Esophagus muscularis mucosa (tissue), 3 donors: ENCODE data around the gene NDUFA3.

Experiments used
- POLR2A ChIP-seq: fragments of 450-650 bp; IDR thresholded peaks from one replicate; pipeline ENCODE4 v1.6.1; 2017; ENCODE audit warnings: antibody characterized with exemption, moderate library complexity, mild to moderate bottlenecking, low read depth
- POLR2AphosphoS5 ChIP-seq, 2 donors: sonication (generic); formaldehyde crosslinking; IDR thresholded peaks; one replicate each; pipeline ENCODE4 v1.6.1; 2017; ENCODE audit warnings: antibody characterized with exemption in 2 of 2
- TF ChIP-seq, protein P1 (sequence below), 3 experiments: fragments of 200-600 bp in 2 of 3; fragments of 450-650 bp in 1 of 3; sonication (generic) in 2 of 3; IDR thresholded peaks; one replicate each; pipeline ENCODE4 v1.5.1; 2017 to 2019; ENCODE audit warnings: antibody characterized with exemption in 3 of 3, mild to moderate bottlenecking in 2 of 3, moderate library complexity in 1 of 3

DNA sequence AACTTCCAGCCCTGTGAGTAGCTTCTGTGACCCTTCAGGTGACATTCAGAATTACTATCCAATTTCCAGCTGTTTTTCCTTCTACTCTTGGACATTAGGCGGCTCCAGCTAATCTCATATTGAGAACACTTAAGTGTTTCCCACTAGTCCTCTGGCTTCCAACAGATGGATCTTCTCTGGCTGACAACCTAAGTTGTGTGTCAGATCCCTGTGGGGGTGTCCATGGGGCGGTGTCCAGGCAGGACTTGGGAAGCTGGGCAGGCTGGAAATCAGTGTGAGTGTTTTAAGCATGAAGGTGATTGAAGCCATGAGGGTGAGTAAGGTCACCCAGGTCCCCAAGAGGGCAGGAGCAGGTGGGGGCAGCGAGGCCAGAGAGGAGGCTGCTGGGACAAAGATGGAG, 45.0 kb downstream of the NDUFA3 start:
- TF ChIP-seq, protein P1, sequence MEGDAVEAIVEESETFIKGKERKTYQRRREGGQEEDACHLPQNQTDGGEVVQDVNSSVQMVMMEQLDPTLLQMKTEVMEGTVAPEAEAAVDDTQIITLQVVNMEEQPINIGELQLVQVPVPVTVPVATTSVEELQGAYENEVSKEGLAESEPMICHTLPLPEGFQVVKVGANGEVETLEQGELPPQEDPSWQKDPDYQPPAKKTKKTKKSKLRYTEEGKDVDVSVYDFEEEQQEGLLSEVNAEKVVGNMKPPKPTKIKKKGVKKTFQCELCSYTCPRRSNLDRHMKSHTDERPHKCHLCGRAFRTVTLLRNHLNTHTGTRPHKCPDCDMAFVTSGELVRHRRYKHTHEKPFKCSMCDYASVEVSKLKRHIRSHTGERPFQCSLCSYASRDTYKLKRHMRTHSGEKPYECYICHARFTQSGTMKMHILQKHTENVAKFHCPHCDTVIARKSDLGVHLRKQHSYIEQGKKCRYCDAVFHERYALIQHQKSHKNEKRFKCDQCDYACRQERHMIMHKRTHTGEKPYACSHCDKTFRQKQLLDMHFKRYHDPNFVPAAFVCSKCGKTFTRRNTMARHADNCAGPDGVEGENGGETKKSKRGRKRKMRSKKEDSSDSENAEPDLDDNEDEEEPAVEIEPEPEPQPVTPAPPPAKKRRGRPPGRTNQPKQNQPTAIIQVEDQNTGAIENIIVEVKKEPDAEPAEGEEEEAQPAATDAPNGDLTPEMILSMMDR (IDR thresholded peaks at IDR 0.05), result no peak
- no peak for TF ChIP-seq POLR2A
- TF ChIP-seq POLR2AphosphoS5 (IDR thresholded peaks at IDR 0.05), result peak in 1 of 2 donors; percentile 64
